Mucosa of descending colon (tissue), 3 donors: ENCODE data around the gene RNASEH2C. TPM values are rescaled to one million over a fixed set of nuclear protein-coding genes. Genes with fewer than 3 reads are reported as not detected.
A peak's percentile ranks its signal among the peaks of the same experiment; 100 is the strongest.
"Not testable (repeated sequence)": the region's sequence is repeated elsewhere in the genome, so short reads cannot be mapped to it uniquely, and the experiment has no call there.

ENCODE experiments used
- ATAC-seq: fragments of 200-7000 bp; cut with Tn5 transposase; one replicate; pipeline ENCODE4 v1.9.1; 2020; ENCODE audit warnings: mild to moderate bottlenecking, moderate library complexity
- DNase-seq, 3 donors: peaks; one replicate each; pipeline ENCODE4 v3.0.0-alpha.2; 2020
- H3K36me3 ChIP-seq: fragments of 200-600 bp; one replicate; pipeline ENCODE4 v1.8.0; 2021; ENCODE audit warnings: low read depth, mild to moderate bottlenecking
- H3K4me1 ChIP-seq: fragments of 200-600 bp; one replicate; pipeline ENCODE4 v1.8.0; 2021; ENCODE audit warnings: low read depth, mild to moderate bottlenecking
- H3K4me3 ChIP-seq: fragments of 200-600 bp; one replicate; pipeline ENCODE4 v1.8.0; 2021; ENCODE audit warnings: mild to moderate bottlenecking
- H3K9me3 ChIP-seq: fragments of 200-600 bp; one replicate; pipeline ENCODE4 v1.8.0; 2021; ENCODE audit warnings: mild to moderate bottlenecking
- intact Hi-C, 2 donors: fragments of 100-400 bp; cut with DNase I in 1 of 2; cut with micrococcal nuclease in 1 of 2; formaldehyde crosslinking; loops; one replicate each; pipeline versions ENCODE4 v1.11.0 to v1.11.1; 2022; cut with DNase I, micrococcal nuclease
- total RNA-seq, 3 donors: library from RNA; stranded (reverse); fragmentation: NEBNext Ultra II Directional in 2 of 3; extraction: Animal tissue kit (Norgen Biotek cat#: 25700) in 2 of 3; gene quantifications; one replicate each; pipeline versions ENCODE4 v1.2.1 to v1.2.4, GENCODE V29; 2021 to 2023
- TF ChIP-seq, protein P1 (sequence below): fragments of 200-600 bp; IDR thresholded peaks from one replicate; pipeline ENCODE4 v1.8.0; 2022; ENCODE audit warnings: antibody characterized with exemption, mild to moderate bottlenecking
- donor health status: DM: no; HTN: no; CAD: no; lungs with moderate emphysema.
- donor health status: DM: no; HTN: no; CAD: no.
- donor health status: DM: no; HTN: yes; CAD: no.

Gene RNASEH2C
- total RNA-seq, 3 donors from 2014 or later = 25.9 to 61.9 (median 28.8) TPM

DNA sequence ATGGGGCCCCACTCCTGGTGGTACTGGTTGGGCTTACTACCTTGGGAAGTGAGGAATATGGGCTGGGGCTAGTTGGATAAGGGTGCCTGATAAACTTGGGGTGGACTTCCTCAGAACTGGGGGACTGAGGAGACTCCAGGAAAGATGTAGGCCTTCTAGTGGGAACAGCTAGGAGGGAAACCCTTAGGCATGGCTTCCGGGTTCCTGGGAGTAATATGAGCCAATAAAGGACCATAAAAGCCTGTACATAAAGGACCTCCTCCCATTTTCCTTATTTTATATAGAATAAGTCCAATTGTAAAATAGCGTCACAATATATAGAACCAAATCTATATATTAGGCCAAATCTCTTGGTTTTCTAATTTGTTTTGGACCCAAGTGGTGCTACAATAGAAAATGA, 18.4 kb upstream of the RNASEH2C start:
- Histone ChIP-seq H3K36me3 (no peaks in the 10 kb centered on the region), H3K4me3 (no peak overlapping the region), H3K4me1 (peaks cover 5% of the 10 kb centered on the region), H3K9me3 (no peaks in the 10 kb centered on the region)
- DNase-seq (no peak), ATAC-seq (peak; percentile 82)
- TF ChIP-seq, protein P1, sequence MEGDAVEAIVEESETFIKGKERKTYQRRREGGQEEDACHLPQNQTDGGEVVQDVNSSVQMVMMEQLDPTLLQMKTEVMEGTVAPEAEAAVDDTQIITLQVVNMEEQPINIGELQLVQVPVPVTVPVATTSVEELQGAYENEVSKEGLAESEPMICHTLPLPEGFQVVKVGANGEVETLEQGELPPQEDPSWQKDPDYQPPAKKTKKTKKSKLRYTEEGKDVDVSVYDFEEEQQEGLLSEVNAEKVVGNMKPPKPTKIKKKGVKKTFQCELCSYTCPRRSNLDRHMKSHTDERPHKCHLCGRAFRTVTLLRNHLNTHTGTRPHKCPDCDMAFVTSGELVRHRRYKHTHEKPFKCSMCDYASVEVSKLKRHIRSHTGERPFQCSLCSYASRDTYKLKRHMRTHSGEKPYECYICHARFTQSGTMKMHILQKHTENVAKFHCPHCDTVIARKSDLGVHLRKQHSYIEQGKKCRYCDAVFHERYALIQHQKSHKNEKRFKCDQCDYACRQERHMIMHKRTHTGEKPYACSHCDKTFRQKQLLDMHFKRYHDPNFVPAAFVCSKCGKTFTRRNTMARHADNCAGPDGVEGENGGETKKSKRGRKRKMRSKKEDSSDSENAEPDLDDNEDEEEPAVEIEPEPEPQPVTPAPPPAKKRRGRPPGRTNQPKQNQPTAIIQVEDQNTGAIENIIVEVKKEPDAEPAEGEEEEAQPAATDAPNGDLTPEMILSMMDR = no peak
- intact Hi-C loops = no loop called here

DNA sequence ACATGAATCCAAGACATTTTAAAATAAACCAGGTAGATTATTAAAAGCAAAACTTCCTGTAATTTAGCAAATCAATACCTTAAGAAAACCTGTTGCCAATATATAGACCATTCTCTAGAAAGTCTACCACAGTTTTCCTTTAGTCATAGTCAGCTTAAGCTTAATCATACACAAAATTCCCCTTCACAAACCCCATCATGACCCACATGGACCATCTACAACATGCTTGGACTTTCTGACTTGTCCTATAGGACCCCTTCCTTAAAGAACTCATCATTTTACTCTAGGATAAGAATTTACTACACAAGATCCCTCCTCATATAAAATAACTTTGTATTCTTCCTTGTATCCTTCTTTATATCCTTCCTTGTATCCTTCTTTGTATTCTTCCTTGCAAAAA, 16.2 kb upstream of the RNASEH2C start:
- H3K4me1 ChIP-seq = peaks cover 4% of the 10 kb centered on the region
- no peak for ATAC-seq
- no peaks in the 10 kb centered on the region for H3K9me3 ChIP-seq
- TF ChIP-seq, protein P1 = no peak
- no peak for DNase-seq
- intact Hi-C loops = no loop called here
- no peak overlapping the region for H3K4me3 ChIP-seq
- H3K36me3 ChIP-seq = no peaks in the 10 kb centered on the region

DNA sequence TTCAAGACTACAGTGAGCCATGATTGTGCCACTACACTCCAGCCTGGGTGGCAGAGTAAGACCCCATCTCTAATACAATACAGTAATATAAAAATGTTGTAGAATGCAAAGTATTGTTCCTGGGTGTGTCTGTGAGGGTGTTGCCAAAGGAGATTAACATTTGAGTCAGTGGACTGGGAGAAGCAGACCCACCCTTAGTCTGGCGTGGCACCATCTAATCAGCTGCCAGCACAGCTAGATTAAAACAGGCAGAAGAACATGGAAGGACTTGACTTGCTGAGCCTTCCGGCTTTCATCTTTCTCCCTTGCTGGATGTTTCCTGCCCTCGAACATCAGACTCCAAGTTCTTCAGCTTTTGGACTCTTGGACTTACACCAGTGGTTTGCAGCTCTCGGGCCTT, 14.5 kb upstream of the RNASEH2C start:
- H3K4me1 ChIP-seq, H3K36me3 ChIP-seq, intact Hi-C loops, H3K9me3 ChIP-seq, DNase-seq, ATAC-seq, H3K4me3 ChIP-seq: not testable (repeated sequence)

- no peaks in the 10 kb centered on the region for H3K36me3 ChIP-seq
- H3K4me1 ChIP-seq = no peaks in the 10 kb centered on the region
- H3K9me3 ChIP-seq = no peaks in the 10 kb centered on the region
- ATAC-seq (no peak), DNase-seq (no peak)
- H3K4me3 ChIP-seq = no peak overlapping the region
- intact Hi-C loops = no loop called here
- TF ChIP-seq, protein P1 = no peak
Observed at GRCh38 chr11:65730461-65730860, 9.9 kb upstream of the RNASEH2C start.

DNA sequence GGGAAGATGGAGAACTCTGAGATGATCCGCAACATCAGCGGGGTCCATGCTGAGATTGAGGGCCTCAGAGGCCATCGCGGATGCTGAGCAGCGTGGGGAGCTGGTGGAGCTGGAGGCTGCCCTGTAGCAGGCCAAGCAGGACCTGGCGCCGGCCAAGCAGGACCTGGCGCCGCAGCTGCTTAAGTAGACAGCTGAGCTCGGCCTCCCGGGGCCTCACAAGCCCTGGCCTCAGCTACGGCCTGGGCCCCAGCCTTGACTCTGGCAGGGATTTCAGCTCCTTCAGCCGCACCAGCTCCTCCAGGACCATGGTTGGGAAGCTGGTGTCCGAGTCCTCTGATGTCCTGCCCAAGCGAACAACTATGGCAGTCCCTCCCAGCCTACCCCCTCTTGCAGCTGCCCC, 7.3 kb upstream of the RNASEH2C start:
- Histone ChIP-seq H3K9me3 (no peaks in the 10 kb centered on the region), H3K4me1 (no peaks in the 10 kb centered on the region), H3K36me3 (no peaks in the 10 kb centered on the region), H3K4me3 (no peak overlapping the region)
- no peak for DNase-seq
- intact Hi-C loops = no loop called here
- ATAC-seq = no peak
- TF ChIP-seq, protein P1 = no peak

GRCh38 chr11:65726660-65727059, 6.1 kb upstream of the RNASEH2C start:
- H3K4me1 ChIP-seq = no peaks in the 10 kb centered on the region

More at GRCh38 chr11:65726660-65727059, 6.1 kb upstream of the RNASEH2C start:
- Histone ChIP-seq H3K4me3 (no peak overlapping the region), H3K36me3 (no peaks in the 10 kb centered on the region), H3K9me3 (no peaks in the 10 kb centered on the region)
- DNase-seq (no peak), ATAC-seq (peak; percentile 20)
- TF ChIP-seq, protein P1 = no peak
- intact Hi-C loops = no loop called here
